Memory B cell (primary cell): ENCODE results near the gene FDX2.
"Not testable (repeated sequence)": the region's sequence is repeated elsewhere in the genome, so short reads cannot be mapped to it uniquely, and the experiment has no call there.

Source experiments
- ATAC-seq: fragments of 150-1000 bp; cut with Tn5 transposase; 2 replicates; pipeline ENCODE4 v1.10.0; 2021; ENCODE audit warnings: low read depth, mild to moderate bottlenecking, moderate library complexity
- DNase-seq, 2 donors: peaks; one replicate each; pipeline ENCODE4 v3.0.0; 2022; ENCODE audit warnings: low spot score in 2 of 2
- H3K27ac Mint-ChIP-seq: one replicate; pipeline ENCODE4 v1.8.0; 2022; ENCODE audit warnings: mild to moderate bottlenecking, moderate library complexity, mixed read lengths
- H3K27me3 Mint-ChIP-seq: one replicate; pipeline ENCODE4 v1.8.0; 2022; ENCODE audit warnings: mixed read lengths
- H3K36me3 Mint-ChIP-seq: one replicate; pipeline ENCODE4 v1.8.0; 2022; ENCODE audit warnings: mild to moderate bottlenecking, mixed read lengths
- H3K4me1 Mint-ChIP-seq: one replicate; pipeline ENCODE4 v1.8.0; 2022; ENCODE audit warnings: mixed read lengths
- H3K4me3 Mint-ChIP-seq: one replicate; pipeline ENCODE4 v1.8.0; 2022; ENCODE audit warnings: mild to moderate bottlenecking, moderate library complexity, mixed read lengths
- H3K9me3 Mint-ChIP-seq: one replicate; pipeline ENCODE4 v1.8.0; 2022; ENCODE audit warnings: mixed read lengths

FDX2 gene

GRCh38 chr19:10286803-10287737 is 28.7 kb downstream of the FDX2 start, which contains the start of gene ICAM4:
ICAM4 (plus strand) TSS chr19:10286955; CDS start chr19:10287013, 58 bp downstream.
- DNase-seq (peak in 1 of 2 donors; percentile 47), ATAC-seq (no peak)
- H3K4me1 Mint-ChIP-seq = peaks cover 28% of the 10 kb centered on the region
- H3K36me3 Mint-ChIP-seq = peaks cover 10% of the 10 kb centered on the region
- H3K27ac Mint-ChIP-seq = peak within 1 kb of the TSS; percentile 81
- peak within 1 kb of the TSS; percentile 57 for H3K4me3 Mint-ChIP-seq
- no peaks in the 10 kb centered on the region for H3K9me3 Mint-ChIP-seq
- H3K27me3 Mint-ChIP-seq = peaks cover 14% of the 10 kb centered on the region

GRCh38 chr19:10285393-10285792 is 30.4 kb downstream of the FDX2 start:
- no peak overlapping the region for H3K4me3 Mint-ChIP-seq

GRCh38 chr19:10284960-10285278 is 30.9 kb downstream of the FDX2 start:
- Mint-ChIP-seq H3K27ac (no peak overlapping the region), H3K9me3 (no peaks in the 10 kb centered on the region), H3K4me3 (no peak overlapping the region), H3K27me3 (peaks cover 6% of the 10 kb centered on the region), H3K4me1 (peaks cover 15% of the 10 kb centered on the region), H3K36me3 (peaks cover 10% of the 10 kb centered on the region)
- no peak for ATAC-seq
- DNase-seq = no peak

More at GRCh38 chr19:10285393-10285792, 30.4 kb downstream of the FDX2 start:
- H3K36me3 Mint-ChIP-seq = peaks cover 10% of the 10 kb centered on the region
- ATAC-seq (no peak), DNase-seq (no peak)
- no peaks in the 10 kb centered on the region for H3K9me3 Mint-ChIP-seq
- peaks cover 9% of the 10 kb centered on the region for H3K27me3 Mint-ChIP-seq
- no peak overlapping the region for H3K27ac Mint-ChIP-seq
- H3K4me1 Mint-ChIP-seq = peaks cover 17% of the 10 kb centered on the region

GRCh38 chr19:10284065-10284959 is 31.5 kb downstream of the FDX2 start:
- peaks cover 16% of the 10 kb centered on the region for H3K4me1 Mint-ChIP-seq
- H3K36me3 Mint-ChIP-seq = peaks cover 10% of the 10 kb centered on the region
- no peak overlapping the region for H3K4me3 Mint-ChIP-seq
- ATAC-seq (no peak), DNase-seq (no peak)
- no peaks in the 10 kb centered on the region for H3K9me3 Mint-ChIP-seq
- peaks cover 6% of the 10 kb centered on the region for H3K27me3 Mint-ChIP-seq
- H3K27ac Mint-ChIP-seq = no peak overlapping the region

DNA sequence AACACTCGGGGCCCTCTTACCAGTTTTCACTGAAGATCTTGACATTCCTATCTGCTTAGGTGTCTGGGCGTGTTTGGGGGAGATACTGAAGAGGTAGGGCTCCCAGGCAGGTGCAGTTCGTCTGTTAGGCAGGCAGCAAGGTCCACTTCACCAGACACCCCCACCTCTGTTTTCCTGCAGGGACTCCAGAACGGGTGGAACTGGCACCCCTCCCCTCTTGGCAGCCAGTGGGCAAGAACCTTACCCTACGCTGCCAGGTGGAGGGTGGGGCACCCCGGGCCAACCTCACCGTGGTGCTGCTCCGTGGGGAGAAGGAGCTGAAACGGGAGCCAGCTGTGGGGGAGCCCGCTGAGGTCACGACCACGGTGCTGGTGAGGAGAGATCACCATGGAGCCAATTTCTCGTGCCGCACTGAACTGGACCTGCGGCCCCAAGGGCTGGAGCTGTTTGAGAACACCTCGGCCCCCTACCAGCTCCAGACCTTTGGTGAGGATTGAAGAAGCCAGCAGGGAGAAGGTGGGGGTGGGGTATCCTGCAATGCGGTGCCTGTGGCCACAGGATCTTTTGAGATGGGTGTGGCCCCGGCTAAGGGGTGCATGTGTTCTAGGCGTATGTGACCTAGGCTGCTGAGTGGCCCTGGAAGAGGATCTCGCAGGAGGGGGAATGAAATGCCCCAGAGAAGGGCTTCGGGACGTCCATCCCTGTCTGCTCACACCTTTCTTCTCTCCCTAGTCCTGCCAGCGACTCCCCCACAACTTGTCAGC is 32.3 kb downstream of the FDX2 start:
- peaks cover 14% of the 10 kb centered on the region for H3K4me1 Mint-ChIP-seq
- no peaks in the 10 kb centered on the region for H3K9me3 Mint-ChIP-seq
- no peak overlapping the region for H3K27ac Mint-ChIP-seq
- no peak overlapping the region for H3K4me3 Mint-ChIP-seq
- H3K36me3 Mint-ChIP-seq = peaks cover 14% of the 10 kb centered on the region
- H3K27me3 Mint-ChIP-seq = peaks cover 2% of the 10 kb centered on the region
- no peak for DNase-seq
- ATAC-seq = no peak

DNA sequence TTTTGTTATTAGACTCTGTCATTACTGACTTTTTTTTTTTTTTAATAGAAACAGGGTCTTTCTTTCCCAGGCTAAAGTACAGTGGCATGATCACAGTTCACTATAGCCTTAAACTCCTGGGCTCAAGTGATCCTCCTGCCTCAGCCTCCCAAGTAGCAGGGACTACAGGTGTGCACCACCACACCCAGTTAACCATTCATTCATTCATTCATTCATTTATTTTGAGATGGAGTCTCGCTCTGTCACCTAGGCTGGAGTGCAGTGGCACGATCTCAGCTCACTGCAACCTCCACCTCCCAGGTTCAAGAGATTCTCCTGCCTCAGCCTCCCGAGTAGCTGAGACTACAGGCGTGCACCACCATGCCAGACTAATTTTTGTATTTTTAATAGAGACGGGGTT is 33.8 kb downstream of the FDX2 start:
- not testable (repeated sequence) for H3K4me1 Mint-ChIP-seq, ATAC-seq, H3K27me3 Mint-ChIP-seq, H3K9me3 Mint-ChIP-seq, DNase-seq, H3K27ac Mint-ChIP-seq, H3K4me3 Mint-ChIP-seq
- peaks cover 16% of the 10 kb centered on the region for H3K36me3 Mint-ChIP-seq

DNA sequence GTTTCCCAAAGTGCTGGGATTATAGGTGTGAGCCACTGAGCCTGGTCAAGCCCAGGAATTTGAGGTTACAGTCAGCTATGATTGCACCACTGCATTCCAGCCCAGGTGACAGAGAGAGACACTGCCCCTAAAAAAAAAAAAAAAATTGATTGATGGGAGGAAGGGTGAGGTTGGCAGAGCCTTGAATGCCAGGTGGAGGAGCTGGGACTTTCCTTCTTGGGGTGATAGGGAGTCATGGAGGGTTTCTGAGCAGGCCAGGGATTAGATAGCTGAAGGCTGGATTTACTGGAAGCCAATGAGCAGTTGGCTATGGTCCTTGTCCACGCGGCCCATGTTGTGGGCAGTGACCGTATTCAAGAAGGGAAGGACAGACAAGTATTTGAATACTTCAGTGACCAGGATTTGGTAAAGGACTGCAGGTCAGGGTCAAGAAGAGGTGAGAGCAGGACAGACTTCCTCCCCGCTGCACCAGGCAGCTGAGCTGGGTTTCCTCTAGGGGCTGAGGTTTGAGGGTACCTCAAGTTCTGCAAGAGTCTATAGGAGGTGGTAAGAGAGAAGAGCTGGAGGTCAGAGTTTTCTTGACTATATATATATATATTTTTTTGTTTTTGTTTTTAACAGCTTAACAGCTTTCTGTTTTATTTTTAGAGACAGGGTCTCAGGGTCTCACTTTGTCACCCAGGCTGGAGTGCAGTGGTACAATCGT is 35.9 kb downstream of the FDX2 start:
- Mint-ChIP-seq H3K27me3 (no peaks in the 10 kb centered on the region), H3K27ac (peak overlapping the region; percentile 48), H3K9me3 (no peaks in the 10 kb centered on the region), H3K4me1 (peaks cover 9% of the 10 kb centered on the region), H3K4me3 (no peak overlapping the region), H3K36me3 (peaks cover 13% of the 10 kb centered on the region)
- DNase-seq (no peak), ATAC-seq (peak; percentile 34)

DNA sequence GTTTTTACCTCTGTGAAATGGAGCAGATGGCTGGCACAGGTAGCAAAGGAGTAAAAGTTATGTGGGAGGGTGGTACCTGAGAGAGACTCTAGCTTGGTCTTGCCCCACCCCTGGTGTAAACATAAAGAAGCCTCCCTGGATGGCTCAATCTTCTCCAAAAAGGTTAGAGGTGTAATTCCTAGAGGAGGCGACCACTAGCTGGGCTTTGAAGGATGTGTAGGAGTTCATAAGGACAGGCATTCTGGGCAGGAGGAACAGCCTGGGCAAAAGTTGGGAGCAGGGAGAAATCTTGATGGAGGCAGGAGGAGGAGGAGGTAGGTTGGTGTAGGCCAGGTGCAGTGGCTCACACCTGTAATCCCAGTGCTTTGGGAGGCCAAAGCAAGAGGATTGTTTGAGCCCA is 36.9 kb downstream of the FDX2 start:
- H3K36me3 Mint-ChIP-seq = peaks cover 15% of the 10 kb centered on the region
- no peak overlapping the region for H3K4me3 Mint-ChIP-seq
- H3K4me1 Mint-ChIP-seq = peaks cover 10% of the 10 kb centered on the region
- no peak overlapping the region for H3K27ac Mint-ChIP-seq
- ATAC-seq (no peak), DNase-seq (no peak)
- H3K9me3 Mint-ChIP-seq = no peaks in the 10 kb centered on the region
- no peaks in the 10 kb centered on the region for H3K27me3 Mint-ChIP-seq

DNA sequence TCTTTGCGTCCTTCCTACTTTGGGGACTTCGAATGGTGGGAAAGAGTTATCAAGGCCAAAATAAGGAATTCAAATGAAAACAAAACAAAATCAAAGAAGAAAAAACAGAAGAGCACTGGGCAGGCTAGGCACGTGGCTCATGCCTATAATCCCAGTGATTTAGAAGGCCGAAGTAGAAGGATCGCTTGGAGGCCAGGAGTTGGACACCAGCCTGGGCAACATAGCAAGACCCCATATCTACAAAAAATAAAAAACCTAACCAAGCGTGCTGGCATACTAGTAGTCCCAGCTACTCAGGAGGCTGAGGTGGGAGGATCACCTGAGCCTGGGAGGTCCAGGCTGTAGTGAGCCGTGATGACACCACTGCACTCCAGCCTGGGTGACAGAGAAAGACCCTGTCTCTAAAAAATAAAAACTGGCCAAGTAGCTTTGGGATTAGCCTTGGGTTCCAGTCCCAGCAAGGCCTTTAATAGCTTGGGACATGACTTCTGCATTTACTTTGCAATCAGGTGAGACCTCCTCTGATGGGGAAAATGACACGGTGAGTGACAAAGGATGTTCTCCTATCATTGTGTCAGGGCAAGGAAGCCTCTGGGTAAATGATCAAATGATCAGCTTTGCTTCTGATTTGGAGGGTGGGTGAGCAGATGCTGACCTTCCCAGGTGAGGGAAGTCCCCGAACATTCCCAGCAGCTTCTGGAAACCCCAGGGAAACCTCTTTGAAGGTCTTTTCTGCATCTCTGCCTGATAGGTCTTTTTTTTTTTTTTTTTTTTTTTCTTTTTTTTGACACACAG is 37.8 kb downstream of the FDX2 start:
- H3K27me3 Mint-ChIP-seq = no peaks in the 10 kb centered on the region
- no peak overlapping the region for H3K4me3 Mint-ChIP-seq
- ATAC-seq (no peak), DNase-seq (no peak)
- H3K36me3 Mint-ChIP-seq = peaks cover 12% of the 10 kb centered on the region
- H3K4me1 Mint-ChIP-seq = peaks cover 11% of the 10 kb centered on the region
- no peaks in the 10 kb centered on the region for H3K9me3 Mint-ChIP-seq
- peak overlapping the region; percentile 20 for H3K27ac Mint-ChIP-seq

DNA sequence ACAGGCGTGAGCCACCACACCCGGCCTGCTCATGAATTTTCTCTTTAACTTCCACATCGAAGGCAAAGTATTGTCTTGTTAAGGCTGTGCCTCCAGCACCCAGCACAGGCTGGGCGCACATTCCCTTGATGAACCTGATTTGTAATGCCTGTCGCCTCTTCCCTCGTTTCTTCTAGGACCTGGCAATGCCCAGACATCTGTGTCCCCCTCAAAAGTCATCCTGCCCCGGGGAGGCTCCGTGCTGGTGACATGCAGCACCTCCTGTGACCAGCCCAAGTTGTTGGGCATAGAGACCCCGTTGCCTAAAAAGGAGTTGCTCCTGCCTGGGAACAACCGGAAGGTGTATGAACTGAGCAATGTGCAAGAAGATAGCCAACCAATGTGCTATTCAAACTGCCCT is 41.2 kb downstream of the FDX2 start:
- Mint-ChIP-seq H3K9me3 (no peaks in the 10 kb centered on the region), H3K4me1 (peaks cover 22% of the 10 kb centered on the region), H3K4me3 (no peak overlapping the region), H3K27ac (no peak overlapping the region), H3K36me3 (peaks cover 12% of the 10 kb centered on the region), H3K27me3 (no peaks in the 10 kb centered on the region)
- DNase-seq (no peak), ATAC-seq (no peak)

- Mint-ChIP-seq H3K4me1 (peaks cover 21% of the 10 kb centered on the region), H3K9me3 (no peaks in the 10 kb centered on the region), H3K36me3 (peaks cover 5% of the 10 kb centered on the region), H3K4me3 (peak overlapping the region; percentile 84), H3K27me3 (no peaks in the 10 kb centered on the region), H3K27ac (peak overlapping the region; percentile 94)
- DNase-seq (peak; percentile 77 to 86), ATAC-seq (peak; percentile 56)
Measured at GRCh38 chr19:10271543-10272086, 44.2 kb downstream of the FDX2 start.

- peak within 1 kb of the TSS; percentile 94 for H3K27ac Mint-ChIP-seq
- peak; percentile 72 to 78 for DNase-seq
- ATAC-seq = peak; percentile 47
- no peaks in the 10 kb centered on the region for H3K9me3 Mint-ChIP-seq
- peaks cover 21% of the 10 kb centered on the region for H3K4me1 Mint-ChIP-seq
- no peaks in the 10 kb centered on the region for H3K27me3 Mint-ChIP-seq
- peak within 1 kb of the TSS; percentile 84 for H3K4me3 Mint-ChIP-seq
- peaks cover 5% of the 10 kb centered on the region for H3K36me3 Mint-ChIP-seq
Measured at GRCh38 chr19:10270616-10271394, 45.0 kb downstream of the FDX2 start, which contains the start of gene ICAM1. ICAM1 (plus strand) TSS chr19:10271120; CDS start chr19:10271160, 40 bp downstream.
